HG03442 (cell line): ENCODE results near the gene SLC44A2.
A peak's percentile ranks its signal among the peaks of the same experiment; 100 is the strongest.
"Not testable (repeated sequence)": the region's sequence is repeated elsewhere in the genome, so short reads cannot be mapped to it uniquely, and the experiment has no call there.

Experiments used
- ATAC-seq: cut with Tn5 transposase; IDR thresholded peaks from one replicate; pipeline ENCODE4 v1.9.1; 2021; ENCODE audit warnings: mild to moderate bottlenecking, moderate library complexity; ENCODE audit not compliant: unreplicated experiment

SLC44A2 gene

DNA sequence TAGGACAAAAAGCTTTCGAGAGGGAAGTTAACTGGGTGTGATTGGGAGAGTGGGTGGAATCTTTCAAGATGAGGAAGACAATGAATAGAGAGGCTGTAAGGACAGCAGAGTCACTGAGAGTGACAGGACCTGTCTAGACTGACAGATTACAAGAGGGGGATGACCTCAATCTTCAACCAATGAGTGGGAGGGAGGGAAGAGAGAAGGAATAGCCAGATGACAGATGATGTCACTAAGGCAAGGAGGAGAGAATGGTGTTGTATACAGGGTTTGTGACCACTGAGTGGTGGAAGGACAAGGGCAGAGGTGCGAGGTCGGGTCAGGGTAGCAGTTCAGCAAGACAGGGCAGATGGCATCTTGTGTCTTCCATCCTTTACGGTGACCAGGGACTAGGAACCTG lies 23.0 kb downstream of the SLC44A2 start:
- no peak for ATAC-seq

GRCh38 chr19:10651851-10652250 lies 26.5 kb downstream of the SLC44A2 start:
- no peak for ATAC-seq

- no peak for ATAC-seq
Observed at GRCh38 chr19:10653482-10653731, 28.1 kb downstream of the SLC44A2 start.

GRCh38 chr19:10653732-10654609 lies 28.6 kb downstream of the SLC44A2 start, which contains the start of gene ILF3:
TSS of gene ILF3 (plus strand) at chr19:10654346. CDS start at chr19:10670606, 16,260 bp downstream.
- ATAC-seq: peak; percentile 66

DNA sequence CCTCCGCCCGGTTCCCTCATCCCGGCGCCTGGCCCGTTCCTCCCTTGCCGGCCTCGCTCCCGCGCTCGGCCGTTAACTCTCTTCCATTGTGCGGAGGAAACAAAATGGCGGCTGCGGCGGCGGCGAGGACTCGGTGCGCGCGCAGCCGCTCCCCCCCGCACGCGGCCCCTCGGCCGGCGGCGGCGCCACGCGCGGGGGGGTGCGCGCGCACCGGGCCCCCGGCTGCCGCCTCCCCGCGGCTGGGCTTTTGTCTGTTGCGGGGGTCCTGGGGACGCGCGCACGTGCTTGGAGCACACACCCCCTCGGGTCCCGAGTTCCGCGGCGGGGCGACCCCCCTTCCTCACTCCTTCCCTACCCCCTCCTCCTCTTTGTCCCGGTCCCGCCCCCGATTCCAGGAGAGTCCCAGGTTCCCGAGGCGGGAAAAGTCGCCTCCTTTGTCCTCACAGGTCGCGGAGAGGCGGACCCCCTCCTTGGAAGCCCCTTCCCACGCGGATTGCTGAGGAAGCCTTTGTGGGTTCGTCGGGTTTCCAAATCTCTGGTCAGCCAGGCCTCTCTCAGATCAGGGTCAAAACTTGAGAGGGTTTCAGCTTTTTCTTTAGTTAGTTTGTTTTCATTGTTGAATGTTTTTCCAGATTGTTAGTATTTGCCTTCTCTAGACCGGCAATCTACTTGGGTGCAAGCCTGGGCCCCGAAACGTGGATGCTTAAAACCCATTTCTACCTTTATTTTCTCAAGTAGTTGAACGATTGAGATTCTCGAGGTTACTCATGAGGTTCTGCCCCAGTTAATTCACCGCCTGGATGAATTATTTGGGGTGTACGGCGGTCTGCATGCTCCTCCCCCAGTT lies 29.5 kb downstream of the SLC44A2 start:
- ATAC-seq: peak; percentile 13

DNA sequence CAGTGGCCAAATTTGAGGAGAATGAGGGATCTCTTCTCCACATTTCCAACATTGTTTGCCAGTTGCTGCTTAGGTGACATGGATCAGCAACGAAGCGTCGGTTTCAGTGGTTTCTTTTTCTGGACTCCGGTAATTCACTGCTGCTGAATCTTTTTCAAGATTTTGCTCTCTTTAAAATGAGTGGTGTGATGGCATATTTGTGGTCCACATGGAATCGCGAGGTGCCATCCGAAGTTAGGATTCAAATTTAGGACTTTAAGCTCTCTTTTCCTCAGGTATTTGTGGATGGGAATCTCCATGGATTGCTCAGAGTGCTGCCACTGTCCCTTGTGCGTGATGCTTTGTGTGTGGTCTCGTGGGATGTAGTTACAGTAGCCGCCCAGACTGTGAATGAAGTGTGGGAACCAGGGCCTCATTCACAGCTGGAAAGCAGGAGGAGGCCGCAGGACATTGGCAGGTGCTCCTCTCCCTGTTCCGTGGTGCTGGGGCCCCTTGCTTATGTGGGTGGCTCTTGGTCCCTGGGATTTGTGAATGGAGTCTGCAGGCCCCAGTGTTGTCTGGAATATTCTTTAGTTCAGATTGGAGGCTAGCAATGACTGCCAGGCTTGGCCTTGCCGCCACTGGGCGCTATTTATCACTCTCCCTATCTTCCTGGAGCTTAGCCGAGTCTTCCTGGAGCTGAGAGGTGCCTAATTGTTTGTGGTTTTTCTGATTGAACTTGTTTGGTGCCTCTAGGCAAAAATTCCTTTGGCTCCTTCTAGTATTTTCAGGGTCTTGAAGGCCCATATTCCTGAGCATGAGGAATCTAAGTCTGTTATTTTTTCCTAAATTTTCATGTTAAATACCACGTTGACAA lies 30.3 kb downstream of the SLC44A2 start:
- ATAC-seq: no peak

GRCh38 chr19:10660346-10660745 lies 35.0 kb downstream of the SLC44A2 start:
- ATAC-seq: no peak

DNA sequence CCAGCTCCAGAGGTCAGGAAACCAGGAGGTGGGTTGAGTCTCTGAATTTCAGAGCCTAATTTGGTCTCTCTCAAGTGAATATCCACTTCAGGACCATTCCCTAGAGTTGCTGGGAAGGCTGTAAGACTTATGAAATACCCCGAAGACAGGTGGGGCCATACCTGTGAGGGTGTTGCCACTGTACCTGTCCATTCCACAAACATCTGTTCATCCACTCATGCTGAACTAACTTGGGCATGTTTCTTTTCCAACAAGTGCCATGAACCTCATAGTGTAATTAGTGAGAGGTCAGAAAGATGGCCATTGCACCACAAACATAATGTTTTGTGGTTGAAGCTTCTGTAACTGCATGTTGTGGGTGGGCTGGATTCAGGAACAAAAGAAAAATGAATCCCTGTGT lies 36.6 kb downstream of the SLC44A2 start:
- no peak for ATAC-seq

DNA sequence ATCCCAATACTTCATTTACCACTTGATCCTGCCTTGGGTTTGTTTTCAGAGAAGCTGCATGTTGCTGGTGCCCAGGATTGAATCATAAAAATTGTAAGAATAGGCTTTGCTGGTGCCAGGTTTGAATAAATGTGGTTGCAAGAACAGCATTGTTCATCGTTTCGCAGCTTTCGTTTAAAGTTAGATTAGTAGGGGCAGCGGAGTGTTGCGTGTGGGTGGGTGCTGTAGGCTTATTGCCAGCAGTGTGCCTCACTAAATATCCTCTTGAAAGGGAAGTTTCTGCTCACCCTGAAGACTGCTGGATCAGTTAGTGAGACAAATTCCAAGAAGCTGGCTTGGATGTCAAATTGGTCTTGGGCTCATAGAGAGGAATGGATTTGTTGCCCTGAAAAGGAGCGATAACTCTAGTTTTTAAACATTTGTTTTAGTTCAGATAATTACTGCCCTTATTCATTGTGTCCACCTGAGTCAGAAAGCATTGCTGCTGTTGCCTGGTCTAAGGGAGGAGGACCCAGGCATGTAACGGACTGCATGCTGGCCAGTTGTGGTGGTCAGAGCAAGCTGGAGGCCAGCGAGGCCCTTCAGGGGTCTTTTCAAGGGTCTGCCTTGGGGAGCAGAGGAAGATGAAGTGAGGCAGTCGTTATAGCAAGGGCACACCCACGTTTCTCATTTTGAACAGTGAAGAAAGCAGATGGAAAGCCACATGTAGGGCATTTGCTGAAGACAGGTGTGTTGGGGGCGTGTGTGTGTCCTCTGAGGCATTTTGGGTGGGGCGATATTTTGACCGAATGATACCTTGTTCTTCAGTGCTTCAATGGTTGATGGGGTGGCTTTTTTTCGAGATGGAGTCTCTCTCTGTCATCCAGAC lies 37.3 kb downstream of the SLC44A2 start:
- no peak for ATAC-seq

DNA sequence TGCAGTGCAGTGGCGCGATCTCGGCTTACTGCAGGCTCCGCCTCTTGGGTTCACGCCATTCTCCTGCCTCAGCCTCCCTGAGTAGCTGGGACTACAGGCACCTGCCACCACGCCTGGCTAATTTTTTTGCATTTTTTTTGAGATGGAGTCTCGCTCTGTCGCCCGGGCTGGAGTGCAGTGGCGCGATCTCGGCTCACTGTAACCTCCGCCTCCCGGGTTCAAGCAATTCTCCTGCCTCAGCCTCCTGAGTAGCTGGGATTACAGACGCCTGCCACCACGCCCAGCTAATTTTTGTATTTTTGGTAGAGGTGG lies 37.9 kb downstream of the SLC44A2 start:
- ATAC-seq: not testable (repeated sequence)

GRCh38 chr19:10667867-10668266 lies 42.5 kb downstream of the SLC44A2 start:
- ATAC-seq: no peak

DNA sequence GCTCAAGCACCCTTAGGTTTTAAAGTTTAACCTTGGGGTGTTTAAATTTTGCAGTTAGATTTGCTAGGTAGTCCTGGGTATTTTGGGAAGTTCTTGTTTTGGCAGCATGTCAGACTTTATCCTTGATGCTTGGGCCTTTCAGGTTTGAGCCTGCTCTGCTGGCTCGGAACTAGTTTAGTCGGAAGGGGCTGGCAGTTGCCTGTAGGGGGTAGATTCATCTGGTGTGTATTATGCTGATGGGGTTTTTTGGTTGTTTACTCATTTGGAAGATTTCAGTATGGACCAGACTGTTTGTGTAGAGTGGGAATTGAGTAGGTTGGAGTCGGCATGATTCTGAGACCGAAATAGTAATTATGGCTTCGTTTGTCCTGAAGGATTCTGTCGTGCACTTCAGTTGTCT lies 43.9 kb downstream of the SLC44A2 start:
- ATAC-seq: no peak

- ATAC-seq: no peak
Observed at GRCh38 chr19:10670182-10670581, 44.8 kb downstream of the SLC44A2 start.

DNA sequence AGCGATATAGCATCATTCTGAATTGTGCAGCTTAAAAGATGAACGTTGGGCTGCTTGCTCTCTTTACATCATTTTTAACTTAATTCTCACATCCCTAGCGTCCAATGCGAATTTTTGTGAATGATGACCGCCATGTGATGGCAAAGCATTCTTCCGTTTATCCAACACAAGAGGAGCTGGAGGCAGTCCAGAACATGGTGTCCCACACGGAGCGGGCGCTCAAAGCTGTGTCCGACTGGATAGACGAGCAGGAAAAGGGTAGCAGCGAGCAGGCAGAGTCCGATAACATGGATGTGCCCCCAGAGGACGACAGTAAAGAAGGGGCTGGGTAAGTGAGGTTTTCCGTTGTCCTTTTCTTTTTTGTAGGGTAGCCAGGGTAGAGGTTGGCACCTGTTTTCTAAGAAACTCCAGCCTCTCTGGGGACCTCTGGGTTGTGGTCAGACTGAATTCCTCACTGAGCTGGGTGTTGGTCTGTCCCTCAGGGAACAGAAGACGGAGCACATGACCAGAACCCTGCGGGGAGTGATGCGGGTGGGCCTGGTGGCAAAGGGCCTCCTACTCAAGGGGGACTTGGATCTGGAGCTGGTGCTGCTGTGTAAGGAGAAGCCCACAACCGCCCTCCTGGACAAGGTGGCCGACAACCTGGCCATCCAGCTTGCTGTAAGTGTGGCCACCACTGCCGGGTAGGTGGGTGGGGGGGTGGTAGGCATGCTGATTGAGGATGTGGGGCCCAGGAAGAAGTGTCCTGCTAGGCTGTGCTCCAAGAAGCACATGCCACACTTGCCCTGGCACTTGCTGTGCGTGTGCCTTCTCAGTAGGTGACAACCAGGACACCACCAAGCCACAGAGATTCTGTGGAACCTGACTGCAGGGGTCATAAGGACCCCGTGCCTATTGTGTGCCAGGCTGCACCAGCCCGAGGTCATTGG lies 45.8 kb downstream of the SLC44A2 start:
- no peak for ATAC-seq

DNA sequence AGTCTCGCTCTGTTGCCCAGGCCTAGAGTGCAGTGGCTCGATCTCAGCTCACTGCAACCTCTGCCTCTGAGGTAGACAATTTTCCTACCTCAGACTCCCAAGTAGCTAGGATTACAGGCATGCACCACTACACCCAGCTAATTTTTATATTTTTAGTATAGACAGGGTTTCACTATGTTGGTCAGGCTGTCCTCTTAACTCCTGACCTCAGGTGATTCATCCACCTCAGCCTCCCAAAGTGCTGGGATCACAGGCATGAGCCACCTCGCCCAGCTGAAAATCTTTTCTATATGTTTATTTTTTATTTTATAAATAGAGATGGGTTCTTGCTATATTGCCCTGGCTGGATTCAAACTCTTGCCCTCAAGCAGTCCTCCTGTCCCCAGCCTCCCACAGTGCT lies 46.6 kb downstream of the SLC44A2 start:
- not testable (repeated sequence) for ATAC-seq

DNA sequence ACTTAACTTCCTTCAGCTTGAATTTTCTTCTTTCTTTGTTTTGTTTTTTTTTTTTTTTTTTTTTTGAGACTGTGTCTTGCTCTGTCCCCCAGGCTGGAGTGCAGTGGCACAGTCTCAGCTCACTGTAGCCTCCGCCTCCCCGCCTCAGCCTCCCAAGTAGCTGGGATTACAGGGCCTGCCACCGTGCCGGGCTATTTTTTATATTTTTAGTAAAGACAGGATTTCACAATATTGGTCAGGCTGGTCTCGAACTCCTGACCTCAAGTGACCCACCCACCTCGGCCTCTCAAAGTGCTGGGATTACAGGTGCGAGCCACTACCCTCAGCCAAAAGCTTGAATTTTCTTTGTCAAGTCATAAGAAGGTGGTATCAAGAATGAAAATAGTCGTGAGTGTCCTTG lies 49.9 kb downstream of the SLC44A2 start:
- ATAC-seq: not testable (repeated sequence)

DNA sequence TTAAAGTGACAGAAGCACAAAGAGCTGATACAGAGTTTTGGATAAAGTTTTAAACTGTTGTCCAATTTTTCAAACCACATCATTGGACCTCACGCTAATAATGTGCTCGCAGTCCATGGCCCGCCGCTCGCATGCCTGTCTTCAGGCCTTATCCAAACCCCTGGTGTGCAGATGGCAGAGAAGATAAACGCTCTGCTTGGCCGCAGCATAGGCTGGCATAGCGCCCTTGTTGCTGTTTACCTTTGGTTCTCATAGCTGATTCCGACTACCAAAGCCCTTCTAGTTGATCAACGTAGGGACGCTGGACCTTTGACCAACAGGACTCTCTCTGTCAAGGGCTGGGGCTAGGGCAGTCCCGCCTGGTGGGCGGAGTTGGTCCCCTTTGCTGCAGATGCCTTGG lies 52.4 kb downstream of the SLC44A2 start:
- ATAC-seq: no peak

DNA sequence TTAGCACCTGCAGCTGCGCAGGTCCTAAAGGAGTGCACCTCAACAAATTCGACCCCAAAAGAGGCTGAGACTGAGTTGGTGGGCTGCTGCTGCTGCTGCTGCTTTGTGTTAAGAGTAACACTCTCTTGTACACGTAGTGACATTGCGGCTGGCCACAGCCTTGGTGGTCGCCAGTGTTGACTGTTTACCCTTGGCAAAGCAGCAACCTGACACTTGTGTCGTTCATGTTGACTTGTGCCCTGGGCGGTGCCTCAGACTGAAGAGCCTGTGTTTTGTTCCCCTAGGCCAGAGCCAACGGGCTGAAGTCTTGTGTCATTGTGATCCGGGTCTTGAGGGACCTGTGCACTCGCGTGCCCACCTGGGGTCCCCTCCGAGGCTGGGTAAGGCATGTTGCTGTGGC lies 53.5 kb downstream of the SLC44A2 start:
- ATAC-seq: no peak

- ATAC-seq: no peak
Observed at GRCh38 chr19:10679743-10680142, 54.4 kb downstream of the SLC44A2 start.
